Thyroid gland (tissue), 4 donors: ENCODE results near the gene OLFM2.

Source experiments
- POLR2A ChIP-seq, 2 donors: fragments of 450-650 bp; IDR thresholded peaks; one replicate each; pipeline ENCODE4 v1.6.1; 2017; ENCODE audit warnings: antibody characterized with exemption in 2 of 2, mild to moderate bottlenecking in 2 of 2, moderate library complexity in 1 of 2
- TF ChIP-seq, protein P1 (sequence below), 6 experiments: fragments of 200-600 bp in 3 of 6; fragments of 450-650 bp in 3 of 6; sonication (generic) in 3 of 6; IDR thresholded peaks; one replicate each; pipeline ENCODE4 v1.5.1; 2016 to 2019; ENCODE audit warnings: antibody characterized with exemption in 6 of 6, mild to moderate bottlenecking in 2 of 6, inconsistent platforms in 1 of 6, moderate library complexity in 1 of 6

DNA sequence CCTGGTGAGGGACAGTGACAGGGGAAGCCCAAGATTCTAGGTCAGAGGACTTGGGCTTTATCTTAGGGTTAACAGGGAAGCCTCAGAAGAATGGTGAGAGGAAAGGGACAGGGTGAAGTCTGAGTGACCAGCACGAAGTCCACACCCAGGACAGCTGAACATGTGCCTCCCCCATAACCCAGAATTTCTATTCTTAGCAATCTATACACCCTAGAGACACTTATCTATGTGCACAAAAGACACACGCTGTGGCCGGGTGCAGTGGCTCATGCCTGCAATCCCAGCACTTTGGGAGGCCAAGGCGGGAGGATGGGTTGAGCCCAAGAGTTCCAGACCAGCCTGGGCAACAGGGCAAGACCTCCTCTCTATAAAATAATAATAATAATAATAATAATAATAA is 11.1 kb upstream of the OLFM2 start:
- TF ChIP-seq, protein P1, sequence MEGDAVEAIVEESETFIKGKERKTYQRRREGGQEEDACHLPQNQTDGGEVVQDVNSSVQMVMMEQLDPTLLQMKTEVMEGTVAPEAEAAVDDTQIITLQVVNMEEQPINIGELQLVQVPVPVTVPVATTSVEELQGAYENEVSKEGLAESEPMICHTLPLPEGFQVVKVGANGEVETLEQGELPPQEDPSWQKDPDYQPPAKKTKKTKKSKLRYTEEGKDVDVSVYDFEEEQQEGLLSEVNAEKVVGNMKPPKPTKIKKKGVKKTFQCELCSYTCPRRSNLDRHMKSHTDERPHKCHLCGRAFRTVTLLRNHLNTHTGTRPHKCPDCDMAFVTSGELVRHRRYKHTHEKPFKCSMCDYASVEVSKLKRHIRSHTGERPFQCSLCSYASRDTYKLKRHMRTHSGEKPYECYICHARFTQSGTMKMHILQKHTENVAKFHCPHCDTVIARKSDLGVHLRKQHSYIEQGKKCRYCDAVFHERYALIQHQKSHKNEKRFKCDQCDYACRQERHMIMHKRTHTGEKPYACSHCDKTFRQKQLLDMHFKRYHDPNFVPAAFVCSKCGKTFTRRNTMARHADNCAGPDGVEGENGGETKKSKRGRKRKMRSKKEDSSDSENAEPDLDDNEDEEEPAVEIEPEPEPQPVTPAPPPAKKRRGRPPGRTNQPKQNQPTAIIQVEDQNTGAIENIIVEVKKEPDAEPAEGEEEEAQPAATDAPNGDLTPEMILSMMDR (IDR thresholded peaks at IDR 0.05), result no peak
- no peak for TF ChIP-seq POLR2A (IDR thresholded peaks at IDR 0.05)
